ENCODE data around the gene GJD2. TPM values are rescaled to one million over a fixed set of nuclear protein-coding genes. Genes with fewer than 3 reads are reported as not detected.

The GJD2 gene
- total and polyA plus RNA-seq, 2 donors (not counting 1 experiment from before 2014, with no cell fraction given): not detected

- Histone ChIP-seq H3K27me3 (ENCODE audit: control insufficient read depth, insufficient read depth, low read length) (peaks cover 28% of the 10 kb centered on the region), H3K9me3 (ENCODE audit: control insufficient read depth, insufficient read depth, low read depth, low read length) (no peaks in the 10 kb centered on the region), H4K20me1 (ENCODE audit: control insufficient read depth, extremely low read depth, insufficient read depth, low read length) (no peaks in the 10 kb centered on the region), H3K4me1 (ENCODE audit: control insufficient read depth, extremely low read depth, insufficient read depth, low read length) (no peaks in the 10 kb centered on the region), H3K79me2 (ENCODE audit: control insufficient read depth, insufficient read depth, low read length) (no peaks in the 10 kb centered on the region), H3K4me3 (replicated peaks in 1 of 4; ENCODE audit: control extremely low read depth in 1 of 4, insufficient read depth in 1 of 4, low read depth in 3 of 4, low read length in 4 of 4) (no peak overlapping the region), H2AFZ (ENCODE audit: low read length) (no peak overlapping the region), H3K27ac (ENCODE audit: insufficient read depth, low read length) (no peak overlapping the region), H3K36me3 (ENCODE audit: control insufficient read depth, insufficient read depth, low read length) (no peaks in the 10 kb centered on the region), H3K9ac (ENCODE audit: insufficient read depth, low read length) (no peak overlapping the region), H3K4me2 (ENCODE audit: extremely low read depth, insufficient read depth, low read length) (no peak overlapping the region)
- TF ChIP-seq, protein P1, sequence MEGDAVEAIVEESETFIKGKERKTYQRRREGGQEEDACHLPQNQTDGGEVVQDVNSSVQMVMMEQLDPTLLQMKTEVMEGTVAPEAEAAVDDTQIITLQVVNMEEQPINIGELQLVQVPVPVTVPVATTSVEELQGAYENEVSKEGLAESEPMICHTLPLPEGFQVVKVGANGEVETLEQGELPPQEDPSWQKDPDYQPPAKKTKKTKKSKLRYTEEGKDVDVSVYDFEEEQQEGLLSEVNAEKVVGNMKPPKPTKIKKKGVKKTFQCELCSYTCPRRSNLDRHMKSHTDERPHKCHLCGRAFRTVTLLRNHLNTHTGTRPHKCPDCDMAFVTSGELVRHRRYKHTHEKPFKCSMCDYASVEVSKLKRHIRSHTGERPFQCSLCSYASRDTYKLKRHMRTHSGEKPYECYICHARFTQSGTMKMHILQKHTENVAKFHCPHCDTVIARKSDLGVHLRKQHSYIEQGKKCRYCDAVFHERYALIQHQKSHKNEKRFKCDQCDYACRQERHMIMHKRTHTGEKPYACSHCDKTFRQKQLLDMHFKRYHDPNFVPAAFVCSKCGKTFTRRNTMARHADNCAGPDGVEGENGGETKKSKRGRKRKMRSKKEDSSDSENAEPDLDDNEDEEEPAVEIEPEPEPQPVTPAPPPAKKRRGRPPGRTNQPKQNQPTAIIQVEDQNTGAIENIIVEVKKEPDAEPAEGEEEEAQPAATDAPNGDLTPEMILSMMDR (conservative IDR thresholded peaks at IDR 0.05 in 1 of 2, IDR thresholded peaks at IDR 0.05 in 1 of 2; ENCODE audit: low read depth in 1 of 2, low read length in 2 of 2): no peak
- no peak for TF ChIP-seq EZH2 (IDR thresholded peaks at IDR 0.05; ENCODE audit: low read length, missing control alignments)
- no peak for DNase-seq (ENCODE audit: low read depth in 2 of 2)
These were observed 35.3 kb upstream of the GJD2 start for GRCh38 chr15:34790121-34790520.

- DNase-seq (ENCODE audit: low read depth in 2 of 2): no peak
- Histone ChIP-seq H3K9ac (ENCODE audit: insufficient read depth, low read length) (no peak overlapping the region), H3K27me3 (ENCODE audit: control insufficient read depth, insufficient read depth, low read length) (peaks cover 26% of the 10 kb centered on the region), H3K36me3 (ENCODE audit: control insufficient read depth, insufficient read depth, low read length) (no peaks in the 10 kb centered on the region), H3K4me3 (replicated peaks in 1 of 4; ENCODE audit: control extremely low read depth in 1 of 4, insufficient read depth in 1 of 4, low read depth in 3 of 4, low read length in 4 of 4) (no peak overlapping the region), H3K4me1 (ENCODE audit: control insufficient read depth, extremely low read depth, insufficient read depth, low read length) (no peaks in the 10 kb centered on the region), H3K4me2 (ENCODE audit: extremely low read depth, insufficient read depth, low read length) (no peak overlapping the region), H3K9me3 (ENCODE audit: control insufficient read depth, insufficient read depth, low read depth, low read length) (no peaks in the 10 kb centered on the region), H2AFZ (ENCODE audit: low read length) (no peak overlapping the region), H4K20me1 (ENCODE audit: control insufficient read depth, extremely low read depth, insufficient read depth, low read length) (no peaks in the 10 kb centered on the region), H3K27ac (ENCODE audit: insufficient read depth, low read length) (no peak overlapping the region), H3K79me2 (ENCODE audit: control insufficient read depth, insufficient read depth, low read length) (no peaks in the 10 kb centered on the region)
- TF ChIP-seq, protein P1 (conservative IDR thresholded peaks at IDR 0.05 in 1 of 2, IDR thresholded peaks at IDR 0.05 in 1 of 2; ENCODE audit: low read depth in 1 of 2, low read length in 2 of 2): no peak
- TF ChIP-seq EZH2 (IDR thresholded peaks at IDR 0.05; ENCODE audit: low read length, missing control alignments): no peak
These were observed 34.5 kb upstream of the GJD2 start for GRCh38 chr15:34789326-34789725.

DNA sequence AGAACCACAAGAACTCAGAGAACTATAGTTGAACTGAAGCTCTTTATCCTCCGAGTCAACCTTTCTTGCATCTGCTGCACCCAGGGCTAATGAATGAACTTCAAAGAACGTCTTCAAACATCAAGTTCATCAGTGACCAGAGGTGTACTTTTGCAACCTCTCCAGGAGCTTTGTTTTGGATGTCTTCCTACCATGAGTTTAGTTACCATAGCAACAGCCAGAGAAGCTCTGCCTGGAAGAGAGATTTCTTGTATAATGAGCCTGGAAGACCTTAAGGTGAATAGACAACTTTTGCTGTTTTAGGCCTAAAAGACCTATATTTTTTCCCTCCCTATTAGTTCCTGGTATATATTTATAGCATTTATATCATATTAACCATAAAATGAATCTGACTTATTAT is 31.4 kb upstream of the GJD2 start:
- no peaks in the 10 kb centered on the region for H3K9me3 ChIP-seq (ENCODE audit: control insufficient read depth, insufficient read depth, low read depth, low read length)
- no peak for DNase-seq (ENCODE audit: low read depth in 2 of 2)
- no peak overlapping the region for H3K27ac ChIP-seq (ENCODE audit: insufficient read depth, low read length)
- H3K9ac ChIP-seq (ENCODE audit: insufficient read depth, low read length): no peak overlapping the region
- H2AFZ ChIP-seq (ENCODE audit: low read length): no peak overlapping the region
- no peaks in the 10 kb centered on the region for H3K79me2 ChIP-seq (ENCODE audit: control insufficient read depth, insufficient read depth, low read length)
- H3K36me3 ChIP-seq (ENCODE audit: control insufficient read depth, insufficient read depth, low read length): no peaks in the 10 kb centered on the region
- no peak overlapping the region for H3K4me2 ChIP-seq (ENCODE audit: extremely low read depth, insufficient read depth, low read length)
- no peaks in the 10 kb centered on the region for H3K4me1 ChIP-seq (ENCODE audit: control insufficient read depth, extremely low read depth, insufficient read depth, low read length)
- TF ChIP-seq, protein P1 (conservative IDR thresholded peaks at IDR 0.05 in 1 of 2, IDR thresholded peaks at IDR 0.05 in 1 of 2; ENCODE audit: low read depth in 1 of 2, low read length in 2 of 2): no peak
- no peak for TF ChIP-seq EZH2 (IDR thresholded peaks at IDR 0.05; ENCODE audit: low read length, missing control alignments)
- peaks cover 10% of the 10 kb centered on the region for H3K27me3 ChIP-seq (ENCODE audit: control insufficient read depth, insufficient read depth, low read length)
- no peaks in the 10 kb centered on the region for H4K20me1 ChIP-seq (ENCODE audit: control insufficient read depth, extremely low read depth, insufficient read depth, low read length)
- no peak overlapping the region for H3K4me3 ChIP-seq (replicated peaks in 1 of 4; ENCODE audit: control extremely low read depth in 1 of 4, insufficient read depth in 1 of 4, low read depth in 3 of 4, low read length in 4 of 4)
